Measurements from ENCODE around the gene PPP2R5D. TPM values are rescaled to one million over a fixed set of nuclear protein-coding genes. Genes with fewer than 3 reads are reported as not detected.

Gene PPP2R5D
- total RNA-seq, 1 donor from 2014 or later, result 27.8 TPM

DNA sequence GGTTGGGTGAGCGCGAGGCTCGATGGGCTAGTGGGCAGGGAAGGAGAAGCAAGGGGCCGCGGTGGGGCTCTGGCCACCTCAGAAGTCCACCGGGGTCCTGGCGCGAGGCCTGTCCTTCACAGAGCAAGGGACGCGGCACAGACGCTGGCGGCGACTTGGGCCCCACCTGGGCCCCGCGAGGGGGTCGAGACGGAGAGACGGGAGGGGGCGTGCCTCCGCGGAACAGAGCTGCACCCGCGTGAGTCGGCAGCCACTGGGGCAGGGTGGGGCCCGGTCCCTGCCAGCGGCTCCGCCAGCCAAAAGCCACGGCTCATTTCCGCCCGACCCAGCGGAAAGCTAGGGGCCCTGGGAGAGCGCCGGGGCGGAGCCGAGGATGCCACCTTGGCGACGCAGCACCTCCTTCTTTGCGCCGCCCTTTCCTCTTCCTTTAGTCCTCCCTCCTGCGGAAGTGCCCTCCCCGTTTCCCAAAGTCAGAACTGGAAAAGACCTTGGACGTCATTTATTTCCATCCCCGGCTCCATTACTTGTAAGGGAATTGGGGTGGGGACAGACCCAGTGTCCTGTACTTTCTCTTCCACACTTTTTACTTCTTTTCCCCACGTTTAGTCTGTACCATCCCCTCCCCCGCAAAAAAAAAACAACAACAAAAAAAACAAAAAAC, 69.3 kb downstream of the PPP2R5D start, which contains the start of gene CUL7:
CUL7 (minus strand) TSS at position 307 of the 661 bp plus-strand sequence. CDS start 1,063 bp downstream, outside the sequence.
- DNase-seq (ENCODE audit: low spot score), result peak; percentile 97

DNA sequence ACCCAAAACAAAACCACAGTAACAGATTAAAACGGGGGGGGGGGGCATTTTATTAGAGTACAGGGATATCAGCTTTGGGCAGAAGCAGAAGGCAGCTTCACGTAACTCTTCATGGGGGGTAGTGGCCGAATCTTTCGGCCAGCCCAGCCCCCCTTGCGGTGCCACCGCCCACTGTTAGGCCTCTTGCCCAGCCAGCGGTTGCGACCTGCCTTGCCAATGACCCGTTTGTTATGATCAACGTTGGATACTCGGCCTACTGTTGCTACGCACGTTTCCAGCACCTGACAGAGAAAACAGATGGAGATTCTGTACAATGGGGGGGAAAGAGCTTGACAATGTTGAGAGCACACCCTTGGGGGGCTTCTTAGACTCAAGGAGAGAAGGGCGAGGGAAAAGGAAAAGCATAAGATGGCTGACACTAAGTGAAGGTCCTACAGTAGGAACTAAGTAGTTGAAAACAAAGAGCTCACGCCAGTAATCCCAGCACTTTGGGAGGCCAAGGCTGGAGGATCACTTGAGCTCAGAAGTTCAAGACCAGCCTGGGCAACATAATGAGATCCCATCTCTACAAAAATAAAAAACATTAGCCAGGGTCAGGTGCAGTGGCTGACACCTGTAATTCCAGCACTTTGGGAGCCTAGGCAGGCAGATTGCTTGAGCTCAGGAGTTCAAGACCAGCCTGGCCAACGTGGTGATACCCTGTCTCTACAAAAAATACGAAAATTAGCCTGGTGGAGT, 70.0 kb downstream of the PPP2R5D start:
- DNase-seq (ENCODE audit: low spot score), result no peak

DNA sequence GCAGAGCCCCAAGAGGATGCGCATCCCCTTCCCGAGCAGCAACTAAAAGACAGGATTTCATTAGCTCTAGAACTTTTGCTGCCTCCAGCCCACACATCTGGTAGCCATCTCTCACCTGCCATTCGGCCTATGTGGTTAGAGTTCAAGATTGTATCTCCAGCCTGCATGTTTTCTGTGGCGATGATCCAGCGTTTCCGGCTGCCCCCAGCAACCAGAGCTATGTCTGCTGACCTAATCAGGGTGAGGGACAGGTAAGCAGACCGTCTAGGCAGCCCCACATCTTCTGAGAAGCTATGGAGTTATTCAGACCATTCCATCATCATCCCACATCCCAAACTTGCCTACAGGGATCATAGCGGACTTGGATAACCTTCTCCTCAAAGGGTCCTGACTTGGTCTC, 71.6 kb downstream of the PPP2R5D start:
- no peak for DNase-seq (ENCODE audit: low spot score)

DNA sequence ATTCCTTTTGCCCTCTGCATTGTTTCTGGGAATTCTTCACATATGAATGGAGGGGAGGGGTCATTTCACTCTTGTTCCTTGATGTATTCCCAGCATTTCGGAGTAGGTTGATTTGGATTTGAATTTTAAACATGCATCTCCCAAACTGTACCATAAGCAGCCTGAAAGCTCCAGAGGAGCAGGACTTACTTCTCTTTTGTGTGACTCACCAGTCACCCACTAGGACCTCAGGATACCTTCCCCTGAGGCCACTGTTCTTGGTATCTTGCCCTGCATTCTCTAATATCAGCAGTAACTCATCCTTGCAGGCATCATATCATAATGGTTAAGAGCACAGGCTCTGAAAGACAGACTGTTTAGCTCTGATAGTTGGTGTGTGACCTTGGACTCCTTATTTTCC, 74.2 kb downstream of the PPP2R5D start:
- DNase-seq (ENCODE audit: low spot score), result no peak

DNA sequence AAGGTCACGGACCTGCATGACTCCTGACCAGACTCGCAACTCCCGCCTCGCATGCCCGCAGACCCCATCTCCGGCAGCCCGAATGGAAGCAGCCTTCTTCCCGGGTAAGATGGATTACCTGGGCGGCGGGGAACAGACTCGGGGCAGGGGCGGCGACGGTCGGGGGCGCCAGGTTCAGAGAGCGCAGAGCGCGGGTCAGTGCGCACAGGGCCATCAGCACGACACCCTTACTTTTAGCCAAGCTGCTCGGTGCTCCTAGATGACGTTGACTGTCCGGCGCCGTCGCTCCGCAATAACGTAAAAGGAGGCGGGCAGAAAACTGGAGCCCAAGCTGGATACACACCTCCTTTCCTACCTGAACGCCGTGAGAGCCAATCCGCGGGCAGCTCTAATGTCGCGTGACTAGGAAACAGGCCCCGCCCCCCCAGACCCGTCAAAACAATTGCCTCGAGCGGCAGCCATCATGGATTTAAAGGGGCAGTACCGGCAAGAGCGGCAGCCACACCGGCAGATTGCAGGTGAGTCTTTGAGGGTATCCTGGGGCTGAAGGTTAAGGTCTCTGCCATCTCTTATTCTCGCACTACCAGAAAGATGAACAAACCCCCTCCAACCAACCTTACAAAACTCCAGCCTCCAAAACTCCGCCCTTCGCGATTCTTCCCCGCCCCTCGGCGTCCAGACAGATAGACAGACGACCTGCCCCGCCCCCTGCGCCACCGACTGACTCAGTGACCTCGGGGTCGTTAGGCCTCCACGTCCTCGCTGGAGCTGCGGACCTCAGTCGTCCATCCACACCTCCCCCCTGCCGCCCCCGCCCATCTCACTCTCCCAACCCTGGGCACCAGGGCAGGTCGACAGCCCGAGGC, 75.0 kb downstream of the PPP2R5D start, which contains the start of the genes KLC4 and MRPL2:
KLC4 (plus strand) TSS at position 464 of the 866 bp plus-strand sequence. CDS start 1,705 bp downstream, outside the sequence.
MRPL2 (minus strand) TSS at position 267 of the 866 bp plus-strand sequence; CDS start at position 214, 53 bp downstream.
- DNase-seq (ENCODE audit: low spot score), result peak; percentile 98

DNA sequence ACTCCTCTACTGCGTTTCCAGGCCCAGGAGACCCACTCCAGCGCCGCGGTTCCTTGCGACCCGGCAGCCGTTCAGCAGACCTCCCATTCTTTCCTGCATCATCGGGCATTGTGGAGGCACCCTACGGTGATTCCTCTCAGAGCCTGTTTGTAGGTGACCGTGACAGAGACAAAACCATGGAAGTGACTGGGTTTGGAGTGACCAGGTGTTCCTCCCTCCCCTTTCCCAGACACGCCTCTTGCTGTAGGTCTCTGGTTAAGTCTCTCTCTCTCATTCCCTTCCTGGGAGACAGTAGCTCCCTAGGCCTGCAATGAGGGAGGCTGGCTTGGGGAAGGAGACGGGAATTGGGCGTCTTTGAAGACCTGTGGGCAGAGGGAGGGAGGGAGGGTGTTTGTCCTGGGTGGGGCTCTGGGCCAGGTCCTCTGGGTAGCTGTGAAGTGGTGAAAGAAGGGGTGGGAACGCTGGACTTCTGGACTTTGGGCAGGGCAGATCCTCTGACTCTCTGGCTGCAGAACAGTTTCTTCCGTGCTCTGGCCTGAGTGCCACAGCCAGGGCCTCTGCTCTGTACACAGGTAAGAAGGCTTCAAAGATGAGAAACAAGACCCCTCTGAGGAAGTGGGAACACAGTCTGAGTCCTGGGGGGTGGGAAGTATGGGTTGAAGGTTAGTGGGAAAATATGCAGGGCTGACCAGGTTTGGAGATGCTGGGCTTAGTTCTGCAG, 75.8 kb downstream of the PPP2R5D start:
- DNase-seq (ENCODE audit: low spot score), result no peak

DNA sequence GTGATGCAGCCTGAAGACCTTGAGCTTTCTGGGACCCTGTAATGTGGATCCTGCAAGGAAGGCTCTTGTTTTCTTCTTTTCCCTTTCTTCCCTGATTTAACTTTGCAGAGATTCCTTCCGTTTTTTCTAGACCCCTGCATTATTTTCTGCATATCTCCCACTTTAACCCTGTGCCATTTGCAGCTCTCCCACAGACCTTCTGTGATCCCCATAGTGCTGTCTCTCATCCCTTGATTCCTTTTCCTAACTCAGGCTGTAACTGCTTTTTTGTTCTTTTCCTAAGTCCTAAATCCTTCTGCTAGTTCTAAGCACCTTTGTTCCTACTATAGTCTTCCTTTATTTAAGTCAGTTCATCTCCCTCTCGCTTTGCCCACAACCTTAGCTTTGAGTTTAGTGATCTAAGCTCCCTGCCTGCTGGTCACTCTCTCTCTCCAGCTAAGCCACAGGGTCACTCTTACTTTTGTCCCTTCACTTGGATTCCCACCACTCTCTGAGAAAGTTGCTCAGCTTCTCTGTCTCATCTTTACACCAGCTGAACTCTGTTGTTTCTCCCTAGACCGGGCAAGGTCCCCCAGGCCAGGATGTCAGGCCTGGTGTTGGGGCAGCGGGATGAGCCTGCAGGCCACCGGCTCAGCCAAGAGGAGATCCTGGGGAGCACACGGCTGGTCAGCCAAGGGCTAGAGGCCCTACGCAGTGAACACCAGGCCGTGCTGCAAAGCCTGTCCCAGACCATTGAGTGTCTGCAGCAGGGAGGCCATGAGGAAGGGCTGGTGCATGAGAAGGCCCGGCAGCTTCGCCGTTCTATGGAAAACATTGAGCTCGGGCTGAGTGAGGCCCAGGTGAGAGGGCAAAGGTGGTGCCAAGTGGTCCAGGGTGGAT, 76.6 kb downstream of the PPP2R5D start:
- DNase-seq (ENCODE audit: low spot score), result no peak

DNA sequence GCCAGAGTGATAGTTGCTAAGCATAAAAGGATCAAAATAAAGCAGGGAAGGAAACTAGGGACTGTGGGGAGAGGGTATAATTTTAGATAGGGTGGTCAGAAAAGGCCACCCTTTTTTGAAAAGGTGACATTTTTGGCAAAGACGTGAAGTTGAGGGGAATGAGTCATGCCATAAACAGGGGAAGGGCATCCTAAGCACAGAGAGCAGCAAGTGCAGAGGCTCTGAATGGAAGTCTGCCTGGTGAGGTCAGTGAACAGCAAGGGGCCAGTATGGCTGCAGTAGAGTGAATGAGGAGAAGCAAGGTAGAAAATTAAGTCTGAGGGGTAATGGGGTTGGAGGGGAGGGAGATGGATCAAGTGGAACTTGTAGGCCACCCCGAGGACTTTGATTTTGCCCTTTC, 77.5 kb downstream of the PPP2R5D start:
- DNase-seq (ENCODE audit: low spot score), result no peak

Other genes with a start within 250 kb of the PPP2R5D start
- gene TBCC, start 238.5 kb upstream of the PPP2R5D start, total RNA-seq, result 13.8 TPM
- gene BICRAL, start 202.5 kb upstream of the PPP2R5D start, total RNA-seq, result 12.5 TPM
- 82.2 TPM for gene RPL7L1, start 105.0 kb upstream of the PPP2R5D start, total RNA-seq
- not detected for gene PTCRA, start 68.5 kb upstream of the PPP2R5D start, total RNA-seq
- 27.4 TPM for gene CNPY3, start 55.1 kb upstream of the PPP2R5D start, total RNA-seq
- gene GNMT, start 23.8 kb upstream of the PPP2R5D start, total RNA-seq, result 0.61 TPM
- gene PEX6, start 5.4 kb upstream of the PPP2R5D start, total RNA-seq, result 13.4 TPM
- 46.1 TPM for gene MEA1, start 29.4 kb downstream of the PPP2R5D start, total RNA-seq
- gene KLHDC3, start 29.7 kb downstream of the PPP2R5D start, total RNA-seq, result 71.6 TPM
- gene RRP36, start 37.1 kb downstream of the PPP2R5D start, total RNA-seq, result 51.9 TPM
- 13.7 TPM for gene CUL7, start 69.3 kb downstream of the PPP2R5D start, total RNA-seq
- gene MRPL2, start 74.9 kb downstream of the PPP2R5D start, total RNA-seq, result 59.3 TPM
- 18.1 TPM for gene KLC4, start 75.1 kb downstream of the PPP2R5D start, total RNA-seq
- gene PTK7, start 91.7 kb downstream of the PPP2R5D start, total RNA-seq, result 13.6 TPM
- gene SRF, start 186.7 kb downstream of the PPP2R5D start, total RNA-seq, result 34.2 TPM
- 26.6 TPM for gene CUL9, start 197.6 kb downstream of the PPP2R5D start, total RNA-seq
- 36.5 TPM for gene DNPH1, start 244.9 kb downstream of the PPP2R5D start, total RNA-seq